Measurements from ENCODE around the gene ANKS6. TPM values are rescaled to one million over a fixed set of nuclear protein-coding genes. Genes with fewer than 3 reads are reported as not detected.

Gene ANKS6
- total and polyA plus RNA-seq, 9 donors, result 7.4 to 29.3 (median 17.7) TPM

DNA sequence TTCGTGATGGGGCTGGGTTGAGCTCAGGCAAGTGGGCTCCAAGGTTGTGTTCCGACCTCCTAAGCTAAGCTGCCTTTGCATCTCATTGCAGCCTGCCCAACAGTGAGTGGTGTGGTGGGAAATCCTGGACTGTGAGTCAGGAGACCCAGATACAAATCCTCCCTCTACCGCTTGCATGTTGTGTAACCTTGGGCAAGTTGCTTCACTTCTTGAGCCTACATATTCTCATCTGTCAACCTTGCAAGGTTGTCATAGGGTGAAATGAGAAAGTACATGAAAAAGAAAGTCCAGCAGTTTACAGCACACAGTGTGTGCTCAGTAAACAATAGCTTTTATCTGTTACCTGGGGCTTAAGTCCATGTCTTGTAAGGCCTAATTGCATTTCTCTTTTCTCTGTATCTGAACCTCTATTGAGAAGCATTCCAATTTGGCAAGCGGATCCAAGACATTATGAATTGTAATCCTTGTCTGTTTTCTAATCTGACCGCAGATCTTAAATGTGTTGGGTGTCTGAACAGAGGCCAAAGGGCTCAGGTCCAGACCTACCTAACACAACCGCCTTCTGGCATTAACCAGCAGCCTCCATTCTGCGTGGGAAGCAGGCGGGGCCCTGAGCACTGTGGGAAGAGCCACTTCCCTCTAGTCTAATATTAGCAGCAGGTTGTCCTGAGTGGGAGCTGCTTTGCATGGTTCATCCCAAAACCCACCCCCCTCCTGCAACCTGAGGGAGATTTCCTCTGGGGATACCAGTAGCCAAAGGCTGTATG lies 9.3 kb upstream of the ANKS6 start:
- H3K4me3 ChIP-seq, result no peak overlapping the region
- no peaks in the 10 kb centered on the region for H3K9me3 ChIP-seq
- DNase-seq, result no peak
- no peaks in the 10 kb centered on the region for H3K36me3 ChIP-seq
- no peaks in the 10 kb centered on the region for H3K27me3 ChIP-seq
- intact Hi-C loops (cut with DNase I), result no loop called here
- peaks cover 3% of the 10 kb centered on the region for H3K4me1 ChIP-seq (ENCODE audit: insufficient read depth)
- no peak overlapping the region for H3K27ac ChIP-seq
- TF ChIP-seq POLR2A (IDR thresholded peaks at IDR 0.05) (no peak), EP300 (IDR thresholded peaks at IDR 0.05) (no peak)
- TF ChIP-seq, protein P1, sequence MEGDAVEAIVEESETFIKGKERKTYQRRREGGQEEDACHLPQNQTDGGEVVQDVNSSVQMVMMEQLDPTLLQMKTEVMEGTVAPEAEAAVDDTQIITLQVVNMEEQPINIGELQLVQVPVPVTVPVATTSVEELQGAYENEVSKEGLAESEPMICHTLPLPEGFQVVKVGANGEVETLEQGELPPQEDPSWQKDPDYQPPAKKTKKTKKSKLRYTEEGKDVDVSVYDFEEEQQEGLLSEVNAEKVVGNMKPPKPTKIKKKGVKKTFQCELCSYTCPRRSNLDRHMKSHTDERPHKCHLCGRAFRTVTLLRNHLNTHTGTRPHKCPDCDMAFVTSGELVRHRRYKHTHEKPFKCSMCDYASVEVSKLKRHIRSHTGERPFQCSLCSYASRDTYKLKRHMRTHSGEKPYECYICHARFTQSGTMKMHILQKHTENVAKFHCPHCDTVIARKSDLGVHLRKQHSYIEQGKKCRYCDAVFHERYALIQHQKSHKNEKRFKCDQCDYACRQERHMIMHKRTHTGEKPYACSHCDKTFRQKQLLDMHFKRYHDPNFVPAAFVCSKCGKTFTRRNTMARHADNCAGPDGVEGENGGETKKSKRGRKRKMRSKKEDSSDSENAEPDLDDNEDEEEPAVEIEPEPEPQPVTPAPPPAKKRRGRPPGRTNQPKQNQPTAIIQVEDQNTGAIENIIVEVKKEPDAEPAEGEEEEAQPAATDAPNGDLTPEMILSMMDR (IDR thresholded peaks at IDR 0.05), result no peak
- 64 to 80% (median 69%) methylated on average over 8 of the region's 8 CpGs for WGBS, 3 donors

DNA sequence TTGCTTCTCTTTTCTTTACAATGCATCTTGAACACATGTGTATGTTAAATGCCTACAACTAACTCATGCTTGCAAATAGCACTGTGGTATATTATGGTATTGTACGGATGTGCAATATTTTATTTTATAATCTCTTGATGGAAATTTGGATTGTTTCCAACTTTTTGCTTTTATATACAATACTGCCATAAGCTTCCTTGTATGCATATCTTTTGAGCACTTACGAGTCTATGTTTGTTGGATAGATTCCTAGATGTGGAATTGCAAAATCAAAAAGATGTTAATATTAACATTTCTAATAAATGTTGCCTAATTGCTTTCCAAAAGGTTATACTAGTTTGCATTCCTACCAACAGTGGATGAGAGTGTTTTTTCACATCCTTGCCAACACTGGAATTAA lies 7.7 kb upstream of the ANKS6 start:
- Histone ChIP-seq H3K9me3 (no peaks in the 10 kb centered on the region), H3K4me3 (no peak overlapping the region), H3K4me1 (ENCODE audit: insufficient read depth) (peaks cover 3% of the 10 kb centered on the region), H3K27me3 (no peaks in the 10 kb centered on the region), H3K27ac (no peak overlapping the region), H3K36me3 (no peaks in the 10 kb centered on the region)
- no peak for DNase-seq
- 3 to 13% (median 3%) methylated on average over 2 of the region's 2 CpGs for WGBS, 3 donors
- intact Hi-C loops (cut with DNase I), result no loop called here
- TF ChIP-seq, protein P1 (IDR thresholded peaks at IDR 0.05), result no peak
- no peak for TF ChIP-seq EP300 (IDR thresholded peaks at IDR 0.05)
- TF ChIP-seq POLR2A (IDR thresholded peaks at IDR 0.05), result no peak

GRCh38 chr9:98801969-98802371 lies 5.6 kb upstream of the ANKS6 start:
- no peak overlapping the region for H3K4me3 ChIP-seq
- no peak overlapping the region for H3K27ac ChIP-seq
- intact Hi-C loops (cut with DNase I), result no loop called here
- H3K9me3 ChIP-seq, result no peaks in the 10 kb centered on the region
- H3K36me3 ChIP-seq, result no peaks in the 10 kb centered on the region
- no peaks in the 10 kb centered on the region for H3K27me3 ChIP-seq
- TF ChIP-seq POLR2A (IDR thresholded peaks at IDR 0.05), result no peak
- no peak for TF ChIP-seq EP300 (IDR thresholded peaks at IDR 0.05)
- TF ChIP-seq, protein P1 (IDR thresholded peaks at IDR 0.05), result no peak
- WGBS, 3 donors, result 50 to 78% (median 55%) methylated on average over 1 of the region's 1 CpG
- no peak for DNase-seq
- H3K4me1 ChIP-seq (ENCODE audit: insufficient read depth), result no peaks in the 10 kb centered on the region

DNA sequence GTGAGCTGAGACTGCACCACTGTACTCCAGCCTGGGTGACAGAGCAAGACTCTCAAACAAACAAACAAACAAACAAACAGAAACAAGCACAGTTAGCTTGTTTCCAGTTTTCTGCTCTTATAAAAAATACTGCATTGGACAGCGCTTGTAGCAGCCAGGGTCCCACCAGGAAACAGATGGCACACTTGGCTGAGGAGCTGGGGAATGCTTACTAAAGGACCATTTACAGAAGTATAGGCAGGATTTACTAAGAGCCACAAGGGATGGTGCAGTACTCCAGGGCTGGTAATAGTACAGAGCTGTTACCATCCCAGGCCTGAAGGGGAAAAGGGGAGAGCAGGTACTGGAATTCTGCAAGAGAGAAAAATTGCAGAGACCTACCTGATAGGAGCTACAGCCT lies 5.2 kb upstream of the ANKS6 start:
- Histone ChIP-seq H3K27ac (no peak overlapping the region), H3K36me3 (no peaks in the 10 kb centered on the region), H3K4me1 (ENCODE audit: insufficient read depth) (no peaks in the 10 kb centered on the region), H3K9me3 (no peaks in the 10 kb centered on the region), H3K4me3 (no peak overlapping the region), H3K27me3 (no peaks in the 10 kb centered on the region)
- intact Hi-C loops (cut with DNase I), result no loop called here
- 80 to 88% (median 83%) methylated on average over 1 of the region's 1 CpG for WGBS, 3 donors
- TF ChIP-seq, protein P1 (IDR thresholded peaks at IDR 0.05), result no peak
- no peak for TF ChIP-seq POLR2A (IDR thresholded peaks at IDR 0.05)
- TF ChIP-seq EP300 (IDR thresholded peaks at IDR 0.05), result no peak
- DNase-seq, result no peak
